Muscle layer of colon (tissue), 2 donors: ENCODE measurements around the gene ACTN1.

Experiments used
- H3K27ac ChIP-seq: one replicate; pipeline ENCODE4 v1.7.0; 2013; ENCODE audit warnings: low read depth, mild to moderate bottlenecking, low read length, moderate library complexity
- H3K27me3 ChIP-seq, 2 donors: one replicate each; pipeline ENCODE4 v1.7.0; 2013; ENCODE audit warnings: low read length in 2 of 2, mild to moderate bottlenecking in 2 of 2; ENCODE audit not compliant: insufficient read depth in 2 of 2, control insufficient read depth in 1 of 2
- H3K36me3 ChIP-seq: one replicate; pipeline ENCODE4 v1.7.0; 2013; ENCODE audit warnings: mild to moderate bottlenecking, low read length; ENCODE audit not compliant: insufficient read depth
- H3K4me1 ChIP-seq: one replicate; pipeline ENCODE4 v1.7.0; 2013; ENCODE audit warnings: mild to moderate bottlenecking, low read length; ENCODE audit not compliant: insufficient read depth
- H3K4me3 ChIP-seq, 2 donors: one replicate each; pipeline ENCODE4 v1.7.0; 2013; ENCODE audit warnings: low read length in 2 of 2, low read depth in 1 of 2, mild to moderate bottlenecking in 1 of 2, moderate library complexity in 1 of 2
- H3K9ac ChIP-seq: one replicate; pipeline ENCODE4 v1.7.0; 2013; ENCODE audit warnings: low read length
- H3K9me3 ChIP-seq: one replicate; pipeline ENCODE4 v1.7.0; 2013; ENCODE audit warnings: mild to moderate bottlenecking, low read length
- donor health status: abdominal sarcoma.
- donor health status: Adenocarcinoma of cecum.

ACTN1 gene

GRCh38 chr14:68966872-68967301 lies 12.2 kb downstream of the ACTN1 start:
- peaks cover 33% of the 10 kb centered on the region for H3K36me3 ChIP-seq
- H3K27ac ChIP-seq, result peak overlapping the region; percentile 91
- peak overlapping the region in 1 of 2 donors; percentile 2 for H3K4me3 ChIP-seq
- peak overlapping the region; percentile 20 for H3K9ac ChIP-seq
- H3K27me3 ChIP-seq, result no peaks in the 10 kb centered on the region
- H3K4me1 ChIP-seq, result peaks cover 100% of the 10 kb centered on the region
- H3K9me3 ChIP-seq, result no peaks in the 10 kb centered on the region

- Histone ChIP-seq H3K4me3 (no peak overlapping the region), H3K9me3 (no peaks in the 10 kb centered on the region), H3K27me3 (no peaks in the 10 kb centered on the region), H3K4me1 (peaks cover 99% of the 10 kb centered on the region), H3K36me3 (peaks cover 22% of the 10 kb centered on the region), H3K9ac (no peak overlapping the region), H3K27ac (peak overlapping the region; percentile 67)
Measured at GRCh38 chr14:68965261-68965761, 13.8 kb downstream of the ACTN1 start.

DNA sequence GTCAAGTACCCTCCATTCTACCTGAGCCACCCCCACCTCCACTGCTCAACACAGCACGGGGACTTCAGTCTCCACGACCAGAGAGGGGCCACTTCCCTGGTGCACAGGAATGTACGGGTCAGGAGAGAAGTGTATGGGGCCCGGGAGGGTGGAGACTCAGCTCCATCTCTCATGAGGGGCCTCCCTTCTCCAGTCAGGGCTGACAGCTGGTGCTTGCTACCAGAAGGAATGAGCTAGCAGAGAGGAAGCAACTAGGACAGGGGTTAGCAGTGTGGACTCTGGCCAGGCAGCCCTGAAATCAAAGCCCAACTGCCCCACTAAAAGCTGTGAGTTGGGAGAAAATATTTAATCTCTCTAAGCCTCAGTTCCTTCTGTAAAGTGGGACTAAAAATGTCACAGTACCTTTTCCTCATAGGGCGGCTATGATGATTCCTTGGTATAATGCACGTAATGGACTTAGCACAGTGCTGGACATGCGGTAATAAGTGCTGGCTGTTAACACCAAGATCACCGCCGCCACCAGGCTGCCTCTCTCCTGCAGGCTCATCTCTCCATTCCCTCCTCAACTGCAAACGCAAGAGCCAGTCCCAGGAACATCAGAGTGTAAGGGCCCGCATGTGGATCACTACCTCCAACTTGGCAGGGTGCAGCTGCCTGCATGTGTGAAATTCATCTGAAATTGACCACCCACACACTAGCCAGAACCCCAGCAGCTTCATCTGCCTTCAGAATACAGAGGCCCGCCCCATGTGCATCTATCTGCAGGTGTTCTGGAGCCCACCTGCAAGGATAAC lies 14.6 kb downstream of the ACTN1 start:
- peak overlapping the region in 1 of 2 donors; percentile 11 for H3K4me3 ChIP-seq
- no peak overlapping the region for H3K9ac ChIP-seq
- peaks cover 99% of the 10 kb centered on the region for H3K4me1 ChIP-seq

DNA sequence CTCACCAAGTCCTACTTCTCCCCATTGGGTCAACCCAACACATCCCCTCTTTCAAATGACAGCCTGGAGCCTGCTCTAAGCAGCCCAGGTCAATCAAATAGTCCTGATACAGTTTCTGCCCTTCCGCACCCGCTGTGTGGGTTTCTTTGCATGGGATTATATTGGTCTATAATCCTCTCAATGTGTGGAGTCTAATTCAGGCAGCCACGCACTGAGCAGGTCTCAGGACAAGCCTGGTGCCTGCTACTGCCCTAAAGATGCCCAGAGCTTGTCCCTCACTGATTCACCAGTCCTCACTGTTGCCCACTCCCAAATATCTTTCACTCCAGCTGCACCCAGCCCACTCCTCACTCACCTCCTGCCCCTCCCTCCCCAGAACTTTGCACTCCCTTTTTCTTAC lies 16.4 kb downstream of the ACTN1 start:
- Histone ChIP-seq H3K27ac (peak overlapping the region; percentile 82), H3K9me3 (no peaks in the 10 kb centered on the region), H3K36me3 (peaks cover 20% of the 10 kb centered on the region), H3K4me3 (no peak overlapping the region), H3K27me3 (no peaks in the 10 kb centered on the region), H3K4me1 (peaks cover 99% of the 10 kb centered on the region), H3K9ac (no peak overlapping the region)

More for the DNA sequence above, 14.6 kb downstream of the ACTN1 start:
- H3K36me3 ChIP-seq, result peaks cover 22% of the 10 kb centered on the region
- H3K27me3 ChIP-seq, result no peaks in the 10 kb centered on the region
- H3K27ac ChIP-seq, result peak overlapping the region; percentile 67
- H3K9me3 ChIP-seq, result no peaks in the 10 kb centered on the region

DNA sequence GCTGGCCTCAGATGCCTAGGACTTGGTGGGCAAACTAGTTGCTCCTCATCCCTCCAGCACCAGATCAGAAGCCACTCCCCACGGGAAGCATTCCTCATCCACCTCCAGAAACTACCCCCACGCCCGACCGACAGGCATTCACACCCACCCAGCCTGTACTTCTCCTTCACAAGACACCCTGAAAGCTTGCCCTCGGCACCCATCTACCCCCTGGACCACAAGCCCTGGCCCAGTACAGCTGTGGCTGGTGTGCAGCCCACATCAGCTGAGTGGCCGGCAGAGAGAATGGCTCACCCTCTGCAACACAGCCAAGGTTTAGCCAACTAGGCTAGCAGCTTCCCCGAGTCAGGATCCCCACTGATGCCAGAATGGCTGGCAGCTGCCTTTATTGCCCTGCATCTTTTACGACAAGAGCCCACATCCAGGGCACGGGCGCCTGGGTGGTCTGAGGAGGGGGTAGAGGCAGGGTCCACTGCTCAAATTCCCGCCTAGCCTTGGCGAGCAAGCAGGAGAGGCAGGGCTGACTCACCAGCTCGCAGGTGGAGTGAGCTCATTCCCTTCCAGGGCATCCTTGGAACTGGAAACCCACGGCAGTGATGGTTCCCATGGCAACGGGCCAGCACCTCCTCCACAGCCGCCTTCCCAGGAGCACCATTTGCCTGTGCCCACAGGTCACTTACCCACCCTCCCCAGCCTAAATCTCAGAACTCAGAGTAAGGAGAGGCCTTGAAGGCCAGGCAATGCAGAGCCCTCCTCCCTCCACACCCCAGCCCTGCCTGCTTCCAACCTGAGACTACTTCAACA lies 17.1 kb downstream of the ACTN1 start:
- no peaks in the 10 kb centered on the region for H3K9me3 ChIP-seq
- H3K27ac ChIP-seq, result peak overlapping the region; percentile 82
- peak overlapping the region in 1 of 2 donors; percentile 28 for H3K4me3 ChIP-seq
- peaks cover 99% of the 10 kb centered on the region for H3K4me1 ChIP-seq
- no peak overlapping the region for H3K9ac ChIP-seq
- H3K36me3 ChIP-seq, result peaks cover 22% of the 10 kb centered on the region
- no peaks in the 10 kb centered on the region for H3K27me3 ChIP-seq

GRCh38 chr14:68961361-68961760 lies 17.7 kb downstream of the ACTN1 start:
- no peak overlapping the region for H3K9ac ChIP-seq
- H3K4me3 ChIP-seq, result peak overlapping the region in 1 of 2 donors; percentile 28
- H3K27me3 ChIP-seq, result no peaks in the 10 kb centered on the region
- H3K27ac ChIP-seq, result peak overlapping the region; percentile 82
- no peaks in the 10 kb centered on the region for H3K9me3 ChIP-seq
- peaks cover 99% of the 10 kb centered on the region for H3K4me1 ChIP-seq
- peaks cover 22% of the 10 kb centered on the region for H3K36me3 ChIP-seq

DNA sequence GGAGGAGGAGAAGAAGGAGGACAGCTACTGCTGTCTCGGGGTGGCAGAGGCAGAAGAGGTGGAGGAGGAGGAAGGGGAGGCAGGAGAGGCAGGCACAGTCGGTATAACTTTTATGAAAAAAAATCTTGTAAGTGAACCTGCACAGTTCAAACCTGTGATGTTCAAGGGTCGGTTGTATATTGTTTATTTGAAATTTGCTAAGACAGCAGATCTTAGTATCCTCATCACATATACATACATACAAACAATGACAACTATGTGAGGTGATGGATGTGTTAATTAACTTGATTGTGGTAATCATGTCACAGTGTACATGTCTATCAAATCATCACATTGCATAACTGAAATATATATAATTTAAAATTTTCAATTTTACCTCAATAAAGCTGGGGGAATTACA lies 19.0 kb downstream of the ACTN1 start:
- peaks cover 99% of the 10 kb centered on the region for H3K4me1 ChIP-seq

GRCh38 chr14:68959035-68959434 lies 20.1 kb downstream of the ACTN1 start:
- peaks cover 95% of the 10 kb centered on the region for H3K4me1 ChIP-seq
- H3K27ac ChIP-seq, result peak overlapping the region; percentile 79
- no peaks in the 10 kb centered on the region for H3K9me3 ChIP-seq
- no peaks in the 10 kb centered on the region for H3K27me3 ChIP-seq
- H3K36me3 ChIP-seq, result peaks cover 12% of the 10 kb centered on the region
- H3K4me3 ChIP-seq, result peak overlapping the region in 1 of 2 donors; percentile 15
- H3K9ac ChIP-seq, result peak overlapping the region; percentile 32

More for the DNA sequence above, 19.0 kb downstream of the ACTN1 start:
- Histone ChIP-seq H3K9me3 (no peaks in the 10 kb centered on the region), H3K4me3 (no peak overlapping the region), H3K9ac (no peak overlapping the region), H3K27ac (peak overlapping the region; percentile 36), H3K27me3 (no peaks in the 10 kb centered on the region), H3K36me3 (peaks cover 17% of the 10 kb centered on the region)

DNA sequence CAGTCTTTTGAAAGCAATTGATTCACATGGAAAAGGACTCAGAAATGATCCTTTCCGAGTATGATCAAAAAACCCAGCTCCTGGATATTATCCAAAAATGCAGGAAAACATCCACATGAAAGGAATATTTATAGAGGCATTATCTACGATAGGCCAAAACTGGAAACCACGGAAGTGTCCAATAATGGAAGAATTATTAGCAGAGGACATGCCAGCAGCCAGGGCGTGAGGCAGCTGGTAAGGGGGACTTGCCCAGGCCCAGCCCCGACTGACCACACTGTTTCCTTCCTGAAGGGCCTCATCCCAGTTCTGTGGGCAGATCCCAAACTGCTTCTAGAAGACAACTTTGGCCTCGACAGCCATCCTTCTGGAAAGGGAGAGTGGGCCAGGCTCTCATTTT lies 20.5 kb downstream of the ACTN1 start:
- peak overlapping the region; percentile 79 for H3K27ac ChIP-seq

DNA sequence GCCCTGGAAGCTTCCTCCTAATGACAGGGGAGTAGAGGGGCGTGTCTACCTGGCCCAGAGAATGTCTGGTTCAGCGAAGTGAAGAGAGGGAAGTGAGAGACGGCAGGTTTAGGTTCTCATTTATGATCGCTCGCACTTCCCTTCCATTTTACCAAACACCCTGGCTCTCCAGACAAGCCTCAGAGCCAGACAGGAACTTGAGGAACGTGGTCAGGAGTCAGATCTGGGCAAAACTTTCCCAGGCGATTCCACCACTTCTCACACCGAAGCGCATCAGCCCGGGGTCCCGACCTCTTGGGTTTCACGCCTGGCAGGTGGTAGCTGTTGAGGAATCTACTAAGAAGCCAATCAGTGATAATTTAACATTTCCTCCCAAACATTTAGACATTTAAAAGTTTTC lies 21.3 kb downstream of the ACTN1 start:
- Histone ChIP-seq H3K27ac (peak overlapping the region; percentile 79), H3K27me3 (no peaks in the 10 kb centered on the region), H3K4me3 (no peak overlapping the region), H3K9ac (peak overlapping the region; percentile 32), H3K9me3 (no peaks in the 10 kb centered on the region), H3K4me1 (peaks cover 90% of the 10 kb centered on the region), H3K36me3 (peaks cover 12% of the 10 kb centered on the region)

More for the DNA sequence above, 20.5 kb downstream of the ACTN1 start:
- Histone ChIP-seq H3K4me1 (peaks cover 90% of the 10 kb centered on the region), H3K27me3 (no peaks in the 10 kb centered on the region), H3K4me3 (no peak overlapping the region), H3K36me3 (peaks cover 12% of the 10 kb centered on the region), H3K9me3 (no peaks in the 10 kb centered on the region), H3K9ac (peak overlapping the region; percentile 32)

- Histone ChIP-seq H3K36me3 (peaks cover 12% of the 10 kb centered on the region), H3K27ac (peak overlapping the region; percentile 79), H3K27me3 (no peaks in the 10 kb centered on the region), H3K9ac (peak overlapping the region; percentile 32), H3K4me3 (peak overlapping the region in 1 of 2 donors; percentile 36), H3K4me1 (peaks cover 90% of the 10 kb centered on the region), H3K9me3 (no peaks in the 10 kb centered on the region)
Measured at GRCh38 chr14:68956724-68957123, 22.4 kb downstream of the ACTN1 start.
